Upper lobe of left lung (tissue), 4 donors: ENCODE results near the gene ATXN3.

ENCODE experiments used
- CTCF ChIP-seq, 6 experiments: fragments of 450-650 bp in 4 of 6; fragments of 200-600 bp in 2 of 6; sonication (generic) in 2 of 6; IDR thresholded peaks; one replicate each; pipeline ENCODE4 v1.5.1; 2016 to 2019; ENCODE audit warnings: antibody characterized with exemption in 6 of 6
- EP300 ChIP-seq, 4 donors: sonication (generic); formaldehyde crosslinking; IDR thresholded peaks; one replicate each; pipeline ENCODE4 v1.5.1; 2017; ENCODE audit warnings: antibody characterized with exemption in 4 of 4, control low read depth in 2 of 4
- POLR2A ChIP-seq, 4 donors: fragments of 450-650 bp; IDR thresholded peaks; one replicate each; pipeline ENCODE4 v1.5.1; 2016 to 2017; ENCODE audit warnings: antibody characterized with exemption in 4 of 4, mild to moderate bottlenecking in 2 of 4
- POLR2AphosphoS5 ChIP-seq, 2 donors: sonication (generic); formaldehyde crosslinking; IDR thresholded peaks; one replicate each; pipeline ENCODE4 v1.5.1; 2017; ENCODE audit warnings: antibody characterized with exemption in 2 of 2

- TF ChIP-seq POLR2AphosphoS5 (IDR thresholded peaks at IDR 0.05) (no peak), POLR2A (IDR thresholded peaks at IDR 0.05) (no peak), CTCF (IDR thresholded peaks at IDR 0.05) (no peak), EP300 (IDR thresholded peaks at IDR 0.05) (no peak)
These were observed 31.8 kb downstream of the ATXN3 start for GRCh38 chr14:92074555-92074954.
